Measurements from ENCODE around the gene DHX9.
A peak's percentile ranks its signal among the peaks of the same experiment; 100 is the strongest.

Gene DHX9

DNA sequence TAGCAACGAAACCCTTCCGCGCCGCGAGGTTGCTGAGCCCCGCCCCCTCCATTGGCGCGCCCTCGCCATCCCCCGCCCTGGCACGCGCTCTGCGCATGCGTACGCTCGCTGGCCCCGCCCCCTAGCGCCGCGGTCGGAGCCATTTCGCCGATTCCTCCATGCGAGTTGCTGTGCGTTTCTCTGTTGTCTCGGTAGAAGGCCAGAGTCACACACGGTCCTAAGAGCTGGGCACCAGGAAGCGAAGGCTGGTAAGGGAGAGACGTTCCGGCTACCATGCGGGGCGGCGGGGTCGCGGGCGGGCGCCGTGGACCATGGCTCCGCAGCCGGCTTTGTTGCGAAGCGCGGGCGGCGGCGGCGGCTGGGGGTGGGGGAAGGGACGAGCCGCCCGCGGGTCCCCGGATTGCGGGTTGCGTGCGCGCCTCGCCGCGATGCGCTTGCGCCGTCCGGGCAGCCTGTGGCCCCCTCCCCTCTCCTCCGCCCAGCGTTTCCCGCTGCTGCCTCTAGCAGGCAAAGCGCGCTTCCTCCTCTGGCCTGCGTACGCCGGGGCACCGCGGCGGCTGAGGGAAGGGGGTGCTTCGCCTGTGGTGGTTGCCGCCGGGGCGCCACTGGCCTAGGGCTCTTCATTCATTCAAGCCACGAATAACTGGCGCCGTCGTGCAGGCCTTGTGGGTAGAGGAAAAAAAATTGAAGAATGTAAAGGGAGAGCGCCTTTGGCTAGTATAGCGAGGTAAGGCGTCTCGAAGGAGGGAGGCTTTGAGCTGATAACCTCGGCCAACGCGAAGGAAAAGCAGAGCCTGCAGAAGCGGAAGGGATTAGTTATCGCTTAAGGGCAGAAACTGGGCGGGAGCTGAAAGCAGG is at the start of gene DHX9:
Gene DHX9, plus strand, starts transcription at position 139 of the 858 bp plus-strand sequence. CDS start 3,220 bp downstream, outside the sequence.
- DNase-seq = peak; percentile 99

GRCh38 chr1:182791281-182792179 is 47.6 kb upstream of the DHX9 start:
- DNase-seq = no peak

- DNase-seq = no peak
Measured at GRCh38 chr1:182794091-182794490, 45.1 kb upstream of the DHX9 start.

DNA sequence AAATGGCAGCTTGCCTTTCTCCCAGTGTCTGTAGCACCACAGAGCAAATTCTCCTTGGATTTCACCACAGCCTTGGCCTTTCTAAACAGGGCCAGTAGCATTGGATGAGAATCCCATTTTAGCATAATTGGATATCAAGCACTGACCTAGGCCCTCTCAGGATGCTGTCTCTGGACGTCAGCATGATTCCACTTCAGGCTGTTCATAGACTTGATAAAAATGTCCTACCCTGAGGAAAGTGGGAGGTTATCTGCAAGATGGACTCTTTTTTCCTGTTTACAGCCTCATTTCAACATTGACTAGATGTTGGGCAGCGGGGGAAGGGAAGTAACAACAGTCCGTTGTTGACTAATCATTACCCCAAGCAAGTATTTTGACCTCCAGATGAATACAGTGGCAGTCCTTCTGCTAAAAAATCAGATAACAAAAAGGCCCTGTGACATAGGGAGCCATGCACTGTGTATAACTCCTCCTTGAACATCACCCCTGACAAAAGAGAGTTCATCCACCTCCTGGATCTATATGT is 44.4 kb upstream of the DHX9 start:
- DNase-seq = no peak

DNA sequence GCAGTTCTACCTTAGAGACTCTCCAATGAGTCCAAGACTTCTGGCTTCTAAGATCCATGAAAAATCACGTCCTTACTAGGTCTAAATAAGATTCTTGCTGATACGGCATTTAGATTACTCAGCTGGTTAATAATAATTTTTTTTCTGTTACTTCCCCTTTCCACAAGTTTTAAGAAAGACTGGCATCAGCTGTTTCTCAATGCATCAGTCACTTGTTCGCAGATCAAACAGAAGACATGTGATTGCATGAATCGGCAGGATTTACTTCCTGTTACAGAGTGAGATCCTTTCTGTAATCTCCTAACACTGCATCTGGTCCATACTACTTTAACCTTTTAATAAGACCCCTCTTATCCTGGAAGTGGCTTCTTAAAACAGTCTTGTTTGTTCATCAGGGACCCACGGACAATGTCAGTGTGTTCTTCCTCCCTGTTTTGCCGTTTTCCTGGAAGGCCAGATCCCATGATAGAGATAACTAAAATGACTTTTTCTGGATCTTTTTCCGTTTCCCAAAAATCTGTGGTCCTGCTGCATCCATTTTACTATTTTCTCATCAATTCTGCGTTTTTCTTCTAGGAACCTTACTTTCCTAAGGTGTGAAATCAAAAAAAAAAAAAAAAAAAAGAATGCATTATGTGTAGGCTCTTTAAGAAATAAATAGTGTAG is 43.5 kb upstream of the DHX9 start:
- DNase-seq = no peak

GRCh38 chr1:182802006-182802803 is 36.9 kb upstream of the DHX9 start:
- no peak for DNase-seq

DNA sequence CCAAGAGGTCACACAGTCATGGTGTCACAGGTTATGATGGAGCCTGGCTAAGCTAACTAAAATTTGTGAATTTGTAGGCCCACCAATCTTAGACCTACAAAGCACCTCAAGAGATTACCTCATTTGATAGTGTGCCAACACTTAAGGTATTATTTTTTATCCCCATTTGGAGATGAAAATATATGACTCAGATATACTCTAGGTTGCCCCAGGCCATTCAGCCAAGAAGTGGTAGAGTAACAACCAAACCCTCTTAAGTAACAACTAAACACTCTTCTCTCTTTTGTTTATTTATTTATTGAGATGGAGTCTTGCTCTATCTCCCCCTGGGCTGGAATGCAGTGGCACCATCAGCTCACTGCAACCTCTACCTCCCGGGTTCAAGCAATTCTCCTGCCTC is 35.3 kb upstream of the DHX9 start:
- no peak for DNase-seq

DNA sequence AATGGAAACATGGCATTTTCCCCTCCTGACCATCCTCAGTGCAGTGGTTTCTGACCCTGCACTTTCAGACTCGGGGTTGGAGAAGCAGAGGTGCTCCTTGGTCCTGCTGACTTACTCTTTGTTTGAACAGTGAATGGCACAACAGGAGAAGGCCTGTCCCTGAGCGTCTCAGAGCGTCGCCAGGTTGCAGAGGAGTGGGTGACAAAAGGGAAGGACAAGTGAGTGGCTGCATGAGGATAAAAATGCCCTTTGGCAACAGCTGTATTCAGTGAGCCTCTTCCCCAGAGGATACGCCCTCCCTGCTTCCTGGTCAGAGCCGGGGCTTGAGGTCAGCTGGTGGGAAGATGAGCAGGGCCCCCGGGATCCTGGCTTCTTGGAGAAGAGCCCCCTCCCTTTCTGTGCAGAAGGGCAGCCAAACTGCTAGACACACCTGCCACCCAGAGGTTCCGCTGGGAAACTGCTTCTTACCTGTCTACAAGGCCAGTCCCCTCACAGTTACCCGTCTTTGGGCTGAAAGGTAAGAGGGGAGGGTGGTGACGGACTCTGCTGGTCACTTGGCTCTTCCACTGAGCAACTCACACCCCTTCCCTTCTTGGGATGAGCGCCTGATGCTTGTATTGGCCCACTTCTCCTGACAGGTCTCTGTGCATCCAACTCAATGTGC is 33.0 kb upstream of the DHX9 start:
- DNase-seq = no peak

GRCh38 chr1:182807907-182808306 is 31.2 kb upstream of the DHX9 start:
- no peak for DNase-seq

DNA sequence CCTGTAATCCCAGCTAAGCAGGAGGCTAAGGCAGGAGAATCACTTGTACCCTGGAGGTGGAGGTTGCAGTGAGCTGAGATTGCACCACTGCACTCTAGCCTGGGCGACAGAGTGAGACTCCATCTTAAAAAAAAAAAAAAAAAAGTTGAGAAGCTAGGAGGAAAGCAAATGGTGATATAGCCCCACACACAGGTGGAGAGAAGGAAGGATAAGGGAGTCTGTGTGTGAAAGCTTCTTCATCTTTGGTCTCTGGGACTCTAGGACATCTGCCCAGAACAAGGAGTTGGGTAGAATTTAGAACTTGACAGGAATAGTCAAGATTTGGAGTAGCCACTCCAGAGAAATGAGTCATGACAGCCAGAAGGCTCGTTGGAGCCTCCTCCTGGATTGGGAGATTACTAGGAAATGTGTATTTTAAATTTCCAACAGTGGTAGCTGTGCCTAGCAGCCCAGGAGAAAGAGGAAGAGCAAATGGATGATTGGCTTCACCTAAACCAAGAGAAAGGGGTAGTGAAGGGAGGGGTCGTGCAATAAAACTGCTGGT is 29.7 kb upstream of the DHX9 start:
- DNase-seq = no peak

DNA sequence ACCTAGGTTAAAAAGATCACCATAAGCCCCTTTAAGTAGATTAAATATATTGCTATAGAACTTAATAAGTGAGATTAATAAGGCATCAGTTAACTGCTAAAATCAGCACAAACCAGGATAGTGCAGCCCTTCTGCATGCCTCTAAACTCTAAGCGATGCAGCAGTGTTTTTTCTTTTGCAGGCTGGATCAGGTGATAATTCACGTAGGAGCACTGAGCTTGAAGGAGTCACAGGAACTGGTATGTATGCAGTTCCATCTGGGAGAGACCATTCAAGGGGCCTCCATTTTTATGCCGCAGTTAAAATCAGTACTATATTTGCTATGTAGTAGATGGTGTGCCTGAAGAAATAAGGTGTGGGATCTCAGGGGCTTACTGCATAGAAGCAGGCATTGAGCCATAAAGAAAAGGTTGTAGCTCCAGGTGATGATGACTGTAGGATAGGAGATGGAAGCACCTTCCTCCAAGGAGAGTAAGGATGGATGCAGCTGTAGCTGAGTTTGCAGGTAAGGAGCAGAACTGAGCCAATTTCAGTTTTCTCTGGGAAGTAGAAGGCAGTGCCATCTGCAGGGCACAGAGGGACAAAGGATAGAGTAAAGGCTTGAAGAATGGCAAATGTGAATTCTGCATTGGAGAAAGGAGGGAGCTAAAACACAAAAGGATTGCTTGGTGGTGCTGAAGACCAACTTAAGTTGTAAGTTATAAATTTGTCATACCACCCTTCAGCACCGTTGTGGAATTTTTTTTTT is 27.0 kb upstream of the DHX9 start:
- DNase-seq = no peak

DNA sequence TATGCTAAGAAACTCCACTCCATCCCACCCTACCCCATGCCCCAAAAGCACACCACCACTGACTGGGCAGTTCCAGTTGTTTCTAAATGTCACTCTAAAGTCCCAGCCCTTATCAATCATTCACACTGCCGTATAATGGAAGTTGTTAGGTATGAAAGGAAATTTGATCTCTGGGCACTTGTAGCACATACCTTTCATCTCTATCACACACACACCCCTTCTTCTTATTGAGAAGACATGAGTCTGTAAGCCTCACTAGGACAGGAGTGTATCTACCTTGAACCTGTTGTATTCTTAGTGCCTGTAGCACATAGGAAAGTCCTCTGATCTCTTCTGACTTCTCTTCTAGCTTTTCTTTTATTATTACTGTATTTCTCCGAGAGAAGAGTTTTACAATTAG is 22.3 kb upstream of the DHX9 start:
- DNase-seq = no peak

GRCh38 chr1:182817802-182818201 is 21.3 kb upstream of the DHX9 start:
- no peak for DNase-seq

DNA sequence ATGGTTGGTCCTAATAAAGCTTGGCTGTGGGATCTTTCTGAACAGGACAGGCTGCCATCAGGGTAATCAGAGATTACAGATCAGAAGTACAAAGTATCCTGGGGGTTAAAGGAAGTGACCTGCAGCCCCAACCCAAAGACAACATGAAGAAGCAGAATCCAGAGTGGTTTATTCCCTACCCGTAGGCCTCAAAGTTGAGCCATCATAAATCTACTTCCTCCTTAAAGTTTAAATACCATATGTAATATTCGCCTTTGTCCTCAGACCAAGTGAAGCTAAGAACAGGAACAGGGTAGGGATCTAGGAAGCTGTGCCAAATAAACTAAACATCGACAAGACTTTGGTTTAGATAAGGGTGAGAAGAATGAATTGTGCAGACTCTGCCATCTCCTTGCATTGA is 15.9 kb upstream of the DHX9 start:
- no peak for DNase-seq

GRCh38 chr1:182826892-182827291 is 12.3 kb upstream of the DHX9 start:
- no peak for DNase-seq

DNA sequence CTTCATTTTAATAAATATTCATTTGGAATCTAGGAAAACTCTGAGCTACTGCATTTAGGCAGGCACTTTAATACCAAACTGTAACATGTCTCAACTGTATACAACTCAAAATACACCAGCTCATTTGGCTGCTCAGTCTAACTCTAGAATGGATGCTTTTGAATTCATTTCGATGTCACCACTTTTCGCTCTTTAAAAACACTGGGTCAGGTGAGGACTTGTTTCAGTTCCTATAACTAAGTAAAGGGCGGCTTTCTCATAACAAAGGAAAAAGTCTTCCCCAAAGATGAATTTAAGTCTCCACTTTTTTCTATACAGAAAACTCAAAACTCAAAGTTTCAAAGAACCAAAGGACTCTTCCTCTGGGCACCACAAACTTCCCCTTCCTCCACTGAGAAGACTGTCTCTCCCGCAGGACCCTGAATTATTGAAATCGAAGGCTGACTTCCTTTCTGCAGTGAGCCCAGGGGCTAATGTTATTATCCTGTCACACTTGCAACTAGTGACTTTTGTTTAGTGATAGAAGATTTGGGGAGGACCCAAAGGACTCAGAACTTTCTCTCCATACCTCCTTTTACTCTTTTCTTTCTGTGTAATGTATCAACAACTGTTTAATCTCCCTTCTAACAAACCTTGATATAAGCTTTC is 9.7 kb upstream of the DHX9 start:
- DNase-seq = no peak

- DNase-seq = no peak
Measured at GRCh38 chr1:182833271-182833670, 5.9 kb upstream of the DHX9 start.

GRCh38 chr1:182834326-182834725 is 4.8 kb upstream of the DHX9 start:
- no peak for DNase-seq

- no peak for DNase-seq
Measured at GRCh38 chr1:182835806-182836205, 3.3 kb upstream of the DHX9 start.

DNA sequence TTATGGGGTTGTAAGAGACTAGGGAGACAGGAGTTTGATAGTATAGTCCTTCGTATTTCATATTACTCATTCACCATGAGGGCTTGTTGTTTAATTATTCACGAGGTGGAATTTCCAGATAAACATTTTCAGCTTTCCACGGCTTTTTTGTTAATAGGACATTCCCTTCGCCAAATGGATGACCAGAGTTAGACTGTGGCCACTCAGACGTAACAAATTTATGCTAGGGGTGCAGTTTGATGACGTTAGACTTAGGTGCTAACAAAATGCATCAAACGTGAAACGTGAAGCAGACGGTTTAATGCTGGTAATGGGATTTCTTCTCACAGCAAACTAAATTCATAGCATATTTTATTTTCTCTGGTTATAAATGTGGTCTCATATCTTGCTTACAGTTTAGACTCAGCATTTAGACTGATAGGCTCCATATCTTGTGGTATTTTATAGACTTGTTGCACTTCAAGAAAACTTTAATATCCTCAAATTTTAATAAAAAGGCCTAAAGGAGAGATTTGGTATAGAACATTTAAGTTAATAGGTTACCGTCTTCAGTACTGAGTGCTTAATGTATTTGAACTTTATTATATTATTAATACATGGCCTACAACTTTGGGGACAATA is 2.3 kb downstream of the DHX9 start:
- no peak for DNase-seq
